Esophagus muscularis mucosa (tissue), 3 donors: Measurements from ENCODE around the gene GLRX5.

Experiments
- CTCF ChIP-seq, 3 experiments: fragments of 200-600 bp in 2 of 3; fragments of 450-650 bp in 1 of 3; sonication (generic) in 2 of 3; IDR thresholded peaks; one replicate each; pipeline ENCODE4 v1.5.1; 2017 to 2019; ENCODE audit warnings: antibody characterized with exemption in 3 of 3, mild to moderate bottlenecking in 2 of 3, moderate library complexity in 1 of 3
- POLR2A ChIP-seq: fragments of 450-650 bp; IDR thresholded peaks from one replicate; pipeline ENCODE4 v1.6.1; 2017; ENCODE audit warnings: antibody characterized with exemption, moderate library complexity, mild to moderate bottlenecking, low read depth

GRCh38 chr14:95531969-95532368 is 2.9 kb upstream of the GLRX5 start:
- TF ChIP-seq POLR2A, result no peak
- no peak for TF ChIP-seq CTCF (IDR thresholded peaks at IDR 0.05)
